Activated CD4-positive, alpha-beta T cell treated with anti-CD3 and anti-CD28 coated beads for 48 hours (primary cell): ENCODE results near the gene RAP2A.

Experiments used
- DNase-seq: peaks from one replicate; pipeline ENCODE4 v3.0.0-alpha.2; 2020

The RAP2A gene

DNA sequence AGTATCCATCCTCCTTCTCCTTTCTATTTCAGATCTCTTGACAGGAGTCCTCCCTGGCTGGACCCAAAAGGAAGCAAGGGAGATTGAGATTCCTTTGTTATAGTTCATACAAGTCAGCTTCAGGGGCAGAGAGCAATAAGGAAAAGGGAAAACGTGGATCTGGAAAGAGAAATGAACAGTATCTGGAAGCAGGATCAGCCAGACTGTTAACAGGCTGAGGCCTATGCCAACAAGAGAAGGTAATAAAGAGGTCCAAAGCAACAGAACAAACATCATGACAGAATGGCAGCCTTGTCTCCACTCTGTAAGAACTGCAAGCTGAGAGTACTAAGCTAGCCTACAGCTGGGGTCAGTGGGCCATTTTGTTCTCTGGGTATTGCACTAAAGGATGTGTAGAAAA lies 64.5 kb downstream of the RAP2A start:
- DNase-seq = no peak

GRCh38 chr13:97499181-97499580 lies 65.2 kb downstream of the RAP2A start:
- DNase-seq = no peak

DNA sequence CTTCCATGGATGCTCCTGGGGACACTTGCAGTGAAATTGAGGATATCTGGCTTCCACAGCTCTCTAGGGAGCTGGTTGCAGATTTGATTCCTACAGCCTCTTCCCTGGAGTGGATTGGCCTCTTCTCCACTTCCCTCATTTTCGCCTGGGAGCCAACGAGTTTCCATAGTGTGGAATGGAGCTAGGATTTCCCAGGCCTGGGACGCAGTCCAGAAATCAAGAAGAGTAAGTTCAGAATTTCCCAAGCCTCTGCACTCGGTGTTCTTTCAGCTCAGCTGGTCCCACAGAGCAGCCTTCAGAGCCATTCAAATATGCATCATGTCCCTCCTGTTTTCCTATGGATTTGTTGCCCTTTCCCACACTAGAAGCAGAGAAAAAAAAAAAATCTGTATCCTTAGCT lies 68.2 kb downstream of the RAP2A start:
- DNase-seq = no peak

DNA sequence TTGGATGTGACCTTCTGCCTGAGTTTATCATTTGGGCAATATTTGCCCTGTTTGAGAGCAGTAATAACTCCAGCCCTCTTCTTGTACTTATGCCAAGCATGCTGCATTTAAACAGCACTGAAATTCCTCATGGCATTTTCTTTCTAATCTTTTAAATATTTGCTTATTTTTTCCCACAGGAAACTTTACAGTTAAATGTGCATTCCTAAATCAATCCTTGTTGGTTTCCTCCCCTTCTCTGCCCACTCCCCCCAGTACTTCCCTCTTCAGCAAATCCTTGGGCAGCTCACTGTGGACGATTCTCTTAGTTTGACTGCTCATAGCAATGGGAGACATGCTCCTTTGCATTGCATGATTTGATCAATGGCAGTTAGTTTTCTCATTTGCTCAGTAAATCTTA lies 68.7 kb downstream of the RAP2A start:
- DNase-seq = no peak

- DNase-seq = no peak
Observed at GRCh38 chr13:97505017-97505416, 71.0 kb downstream of the RAP2A start.

- DNase-seq = no peak
Observed at GRCh38 chr13:97506511-97506910, 72.5 kb downstream of the RAP2A start.

GRCh38 chr13:97512732-97513131 lies 78.8 kb downstream of the RAP2A start:
- no peak for DNase-seq

GRCh38 chr13:97515643-97516042 lies 81.7 kb downstream of the RAP2A start:
- DNase-seq = no peak

- no peak for DNase-seq
Observed at GRCh38 chr13:97517967-97518366, 84.0 kb downstream of the RAP2A start.
